ENCODE results near the gene RTP3. TPM values are rescaled to one million over a fixed set of nuclear protein-coding genes. Genes with fewer than 3 reads are reported as not detected.

RTP3 gene
- total RNA-seq, 1 donor from 2014 or later: not detected

- Mint-ChIP-seq H3K4me3 (ENCODE audit: low read depth) (no peak overlapping the region), H3K4me1 (ENCODE audit: low read depth) (no peaks in the 10 kb centered on the region), H3K9me3 (ENCODE audit: low read depth) (no peaks in the 10 kb centered on the region), H3K27ac (no peak overlapping the region), H3K27me3 (peaks cover 3% of the 10 kb centered on the region), H3K36me3 (ENCODE audit: insufficient read depth) (no peaks in the 10 kb centered on the region)
- DNase-seq (ENCODE audit: low spot score, unreplicated experiment): no peak
- TF ChIP-seq CTCF (IDR thresholded peaks at IDR 0.05; ENCODE audit: unreplicated experiment): no peak
Measured at GRCh38 chr3:46498916-46499519, 1.2 kb downstream of the RTP3 start.

- no peak for DNase-seq (ENCODE audit: low spot score, unreplicated experiment)
- TF ChIP-seq CTCF (IDR thresholded peaks at IDR 0.05; ENCODE audit: unreplicated experiment): no peak
- H3K9me3 Mint-ChIP-seq (ENCODE audit: low read depth): no peaks in the 10 kb centered on the region
- no peak overlapping the region for H3K27ac Mint-ChIP-seq
- no peaks in the 10 kb centered on the region for H3K36me3 Mint-ChIP-seq (ENCODE audit: insufficient read depth)
- peaks cover 8% of the 10 kb centered on the region for H3K27me3 Mint-ChIP-seq
- no peak overlapping the region for H3K4me3 Mint-ChIP-seq (ENCODE audit: low read depth)
- H3K4me1 Mint-ChIP-seq (ENCODE audit: low read depth): no peaks in the 10 kb centered on the region
Measured at GRCh38 chr3:46500656-46501635, 3.2 kb downstream of the RTP3 start.

GRCh38 chr3:46501702-46502101 is 3.9 kb downstream of the RTP3 start:
- H3K36me3 Mint-ChIP-seq (ENCODE audit: insufficient read depth): no peaks in the 10 kb centered on the region
- peaks cover 11% of the 10 kb centered on the region for H3K27me3 Mint-ChIP-seq

GRCh38 chr3:46503200-46503874 is 5.6 kb downstream of the RTP3 start:
- H3K4me3 Mint-ChIP-seq (ENCODE audit: low read depth): no peak overlapping the region

More at GRCh38 chr3:46501702-46502101, 3.9 kb downstream of the RTP3 start:
- Mint-ChIP-seq H3K4me3 (ENCODE audit: low read depth) (no peak overlapping the region), H3K9me3 (ENCODE audit: low read depth) (no peaks in the 10 kb centered on the region), H3K4me1 (ENCODE audit: low read depth) (no peaks in the 10 kb centered on the region), H3K27ac (no peak overlapping the region)
- no peak for TF ChIP-seq CTCF (IDR thresholded peaks at IDR 0.05; ENCODE audit: unreplicated experiment)
- DNase-seq (ENCODE audit: low spot score, unreplicated experiment): no peak

More at GRCh38 chr3:46503200-46503874, 5.6 kb downstream of the RTP3 start:
- no peak for DNase-seq (ENCODE audit: low spot score, unreplicated experiment)
- Mint-ChIP-seq H3K27me3 (peaks cover 12% of the 10 kb centered on the region), H3K36me3 (ENCODE audit: insufficient read depth) (no peaks in the 10 kb centered on the region), H3K4me1 (ENCODE audit: low read depth) (no peaks in the 10 kb centered on the region), H3K27ac (no peak overlapping the region), H3K9me3 (ENCODE audit: low read depth) (no peaks in the 10 kb centered on the region)
- TF ChIP-seq CTCF (IDR thresholded peaks at IDR 0.05; ENCODE audit: unreplicated experiment): no peak

All from progenitor cell of endocrine pancreas (in vitro differentiated cells).